ENCODE measurements around the gene PDE4D.

DNA sequence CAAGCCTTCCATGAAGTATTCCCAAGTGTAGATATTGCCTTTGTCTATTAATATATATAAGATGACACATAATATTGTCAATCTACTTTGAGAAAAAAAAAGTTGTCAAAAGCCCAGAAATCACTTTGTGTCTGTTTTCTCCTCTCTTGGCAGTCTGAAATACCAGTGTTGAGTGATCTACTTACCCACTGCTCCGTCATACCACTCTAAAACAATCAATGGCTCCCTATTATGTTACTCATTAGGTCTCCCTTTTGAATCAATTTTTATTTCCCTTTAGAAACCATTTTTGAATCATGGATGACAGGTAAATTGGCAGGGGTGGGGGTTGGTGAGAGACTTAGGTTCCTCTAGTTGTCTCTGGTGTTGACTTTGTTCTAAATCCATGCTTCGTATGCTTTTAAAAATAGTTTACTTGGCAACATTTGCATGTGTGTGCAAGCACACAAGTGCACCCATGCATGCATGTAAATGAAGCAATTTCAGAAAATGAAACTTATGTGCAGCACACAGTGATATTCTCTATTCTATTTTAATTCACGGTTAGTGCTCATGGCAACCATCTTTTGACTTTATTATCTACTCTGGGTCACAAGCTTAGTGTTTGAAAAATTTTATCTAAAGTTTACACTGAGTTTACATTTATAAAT is 931.8 kb downstream of the PDE4D start:
- TF ChIP-seq, protein P1, sequence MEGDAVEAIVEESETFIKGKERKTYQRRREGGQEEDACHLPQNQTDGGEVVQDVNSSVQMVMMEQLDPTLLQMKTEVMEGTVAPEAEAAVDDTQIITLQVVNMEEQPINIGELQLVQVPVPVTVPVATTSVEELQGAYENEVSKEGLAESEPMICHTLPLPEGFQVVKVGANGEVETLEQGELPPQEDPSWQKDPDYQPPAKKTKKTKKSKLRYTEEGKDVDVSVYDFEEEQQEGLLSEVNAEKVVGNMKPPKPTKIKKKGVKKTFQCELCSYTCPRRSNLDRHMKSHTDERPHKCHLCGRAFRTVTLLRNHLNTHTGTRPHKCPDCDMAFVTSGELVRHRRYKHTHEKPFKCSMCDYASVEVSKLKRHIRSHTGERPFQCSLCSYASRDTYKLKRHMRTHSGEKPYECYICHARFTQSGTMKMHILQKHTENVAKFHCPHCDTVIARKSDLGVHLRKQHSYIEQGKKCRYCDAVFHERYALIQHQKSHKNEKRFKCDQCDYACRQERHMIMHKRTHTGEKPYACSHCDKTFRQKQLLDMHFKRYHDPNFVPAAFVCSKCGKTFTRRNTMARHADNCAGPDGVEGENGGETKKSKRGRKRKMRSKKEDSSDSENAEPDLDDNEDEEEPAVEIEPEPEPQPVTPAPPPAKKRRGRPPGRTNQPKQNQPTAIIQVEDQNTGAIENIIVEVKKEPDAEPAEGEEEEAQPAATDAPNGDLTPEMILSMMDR (IDR thresholded peaks at IDR 0.05): no peak
- TF ChIP-seq EZH2 (IDR thresholded peaks at IDR 0.05; ENCODE audit: borderline replicate concordance, insufficient read depth, low read depth, low read length, poor library complexity, severe bottlenecking): no peak
